ENCODE data around the gene HACD2.

HACD2 gene

DNA sequence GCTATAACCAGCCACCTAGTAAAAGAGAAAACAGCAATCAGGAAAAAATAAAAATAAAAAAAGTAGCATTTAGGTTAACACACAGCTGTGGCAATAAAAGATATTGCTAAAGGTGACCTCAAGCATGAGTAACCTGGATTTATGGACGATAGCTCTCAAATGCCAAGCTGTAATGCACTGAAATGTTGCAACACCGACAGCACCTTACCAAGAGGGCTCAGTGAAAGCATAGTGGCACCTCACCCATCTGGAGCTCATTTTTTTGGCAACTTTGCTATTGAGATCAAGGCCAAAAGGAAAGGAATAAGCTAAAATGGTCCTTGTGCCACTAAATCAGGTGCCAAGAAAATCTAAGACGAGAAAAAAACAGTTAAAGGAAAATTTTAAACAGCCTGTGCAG lies 2.5 kb downstream of the HACD2 start:
- Histone ChIP-seq H2AFZ (ENCODE audit: low read depth, low read length, severe bottlenecking) (no peak overlapping the region), H3K9me2 (replicated peaks; ENCODE audit: insufficient read depth, low read length) (no peaks in the 10 kb centered on the region), H4K20me1 (ENCODE audit: low read depth, low read length) (no peaks in the 10 kb centered on the region), H3F3A (ENCODE audit: insufficient read depth) (peaks cover 7% of the 10 kb centered on the region), H3K4me3 (ENCODE audit: insufficient read depth, low read length, poor library complexity, severe bottlenecking) (no peak overlapping the region), H3K9me3 (ENCODE audit: insufficient read depth, low read length) (no peaks in the 10 kb centered on the region), H3K36me3 (ENCODE audit: low read length) (no peaks in the 10 kb centered on the region), H3K27ac (ENCODE audit: low read depth, low read length) (no peak overlapping the region), H3K9ac (ENCODE audit: low read length) (no peak overlapping the region), H3K27me3 (ENCODE audit: low read length) (no peaks in the 10 kb centered on the region), H3K79me2 (ENCODE audit: insufficient read depth, low read length) (no peaks in the 10 kb centered on the region), H3K4me2 (ENCODE audit: low read depth, low read length, poor library complexity, severe bottlenecking) (no peak overlapping the region)
- TF ChIP-seq EZH2phosphoT487 (conservative IDR thresholded peaks at IDR 0.05; ENCODE audit: low read length), result no peak
- TF ChIP-seq, protein P1, sequence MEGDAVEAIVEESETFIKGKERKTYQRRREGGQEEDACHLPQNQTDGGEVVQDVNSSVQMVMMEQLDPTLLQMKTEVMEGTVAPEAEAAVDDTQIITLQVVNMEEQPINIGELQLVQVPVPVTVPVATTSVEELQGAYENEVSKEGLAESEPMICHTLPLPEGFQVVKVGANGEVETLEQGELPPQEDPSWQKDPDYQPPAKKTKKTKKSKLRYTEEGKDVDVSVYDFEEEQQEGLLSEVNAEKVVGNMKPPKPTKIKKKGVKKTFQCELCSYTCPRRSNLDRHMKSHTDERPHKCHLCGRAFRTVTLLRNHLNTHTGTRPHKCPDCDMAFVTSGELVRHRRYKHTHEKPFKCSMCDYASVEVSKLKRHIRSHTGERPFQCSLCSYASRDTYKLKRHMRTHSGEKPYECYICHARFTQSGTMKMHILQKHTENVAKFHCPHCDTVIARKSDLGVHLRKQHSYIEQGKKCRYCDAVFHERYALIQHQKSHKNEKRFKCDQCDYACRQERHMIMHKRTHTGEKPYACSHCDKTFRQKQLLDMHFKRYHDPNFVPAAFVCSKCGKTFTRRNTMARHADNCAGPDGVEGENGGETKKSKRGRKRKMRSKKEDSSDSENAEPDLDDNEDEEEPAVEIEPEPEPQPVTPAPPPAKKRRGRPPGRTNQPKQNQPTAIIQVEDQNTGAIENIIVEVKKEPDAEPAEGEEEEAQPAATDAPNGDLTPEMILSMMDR (IDR thresholded peaks at IDR 0.05; ENCODE audit: insufficient read depth, low read length, poor library complexity, severe bottlenecking), result no peak

DNA sequence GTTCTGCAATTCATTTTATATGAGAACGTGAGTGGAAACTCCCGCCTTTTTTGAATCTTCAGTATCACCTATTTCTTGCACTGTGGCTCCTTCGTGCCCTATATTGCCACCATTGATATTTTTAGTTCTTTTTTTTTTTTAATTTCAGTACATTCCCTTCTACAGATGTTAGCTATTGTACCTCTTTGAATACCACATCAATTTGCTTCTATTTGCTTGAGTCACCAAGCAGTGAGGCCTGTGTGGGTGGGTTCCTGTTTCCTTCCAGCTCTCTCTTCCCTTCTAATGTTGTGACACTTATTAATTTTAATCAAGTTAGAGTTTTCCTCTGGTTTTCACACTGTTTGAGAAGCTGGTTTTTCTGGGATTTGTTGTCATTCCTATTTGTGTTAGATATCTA lies 8.7 kb downstream of the HACD2 start:
- Histone ChIP-seq H3K9ac (ENCODE audit: low read length) (no peak overlapping the region), H3K79me2 (ENCODE audit: insufficient read depth, low read length) (no peaks in the 10 kb centered on the region), H3K36me3 (ENCODE audit: low read length) (no peaks in the 10 kb centered on the region)

DNA sequence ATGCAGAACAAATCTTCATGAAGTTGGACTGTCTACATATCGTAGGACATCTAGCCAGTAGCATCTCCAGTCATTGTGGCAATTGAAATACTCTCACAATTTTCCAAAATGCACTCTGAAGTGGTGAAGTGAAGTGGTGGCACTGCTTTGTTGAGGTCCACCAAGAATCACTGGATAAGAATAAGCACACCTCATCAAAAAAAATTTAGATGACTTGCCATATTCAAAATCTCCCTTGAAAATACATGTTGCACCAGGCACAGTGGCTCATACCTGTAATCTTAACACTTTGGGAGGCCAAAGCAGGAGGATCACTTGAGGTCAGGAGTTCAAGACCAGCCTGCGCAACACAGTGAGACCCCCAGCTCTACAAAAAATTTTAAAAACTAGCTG lies 12.9 kb downstream of the HACD2 start:
- H3F3A ChIP-seq (ENCODE audit: insufficient read depth), result no peaks in the 10 kb centered on the region
- H3K27ac ChIP-seq (ENCODE audit: low read depth, low read length), result no peak overlapping the region
- H3K9me2 ChIP-seq (replicated peaks; ENCODE audit: insufficient read depth, low read length), result no peaks in the 10 kb centered on the region
- no peaks in the 10 kb centered on the region; the same call in 1 of the 2 replicates for H3K36me3 ChIP-seq (ENCODE audit: low read length)
- TF ChIP-seq, protein P1 (IDR thresholded peaks at IDR 0.05; ENCODE audit: insufficient read depth, low read length, poor library complexity, severe bottlenecking), result no peak
- no peak for TF ChIP-seq EZH2phosphoT487 (conservative IDR thresholded peaks at IDR 0.05; ENCODE audit: low read length)
- H3K79me2 ChIP-seq (ENCODE audit: insufficient read depth, low read length), result no peaks in the 10 kb centered on the region
- no peaks in the 10 kb centered on the region for H3K27me3 ChIP-seq (ENCODE audit: low read length)
- no peak overlapping the region for H3K9ac ChIP-seq (ENCODE audit: low read length)
- no peak overlapping the region for H3K4me2 ChIP-seq (ENCODE audit: low read depth, low read length, poor library complexity, severe bottlenecking)
- H4K20me1 ChIP-seq (ENCODE audit: low read depth, low read length), result no peaks in the 10 kb centered on the region
- H3K9me3 ChIP-seq (ENCODE audit: insufficient read depth, low read length), result no peaks in the 10 kb centered on the region
- H3K4me3 ChIP-seq (ENCODE audit: insufficient read depth, low read length, poor library complexity, severe bottlenecking), result no peak overlapping the region
- no peak overlapping the region for H2AFZ ChIP-seq (ENCODE audit: low read depth, low read length, severe bottlenecking)

More for the DNA sequence above, 8.7 kb downstream of the HACD2 start:
- H3K9me3 ChIP-seq (ENCODE audit: insufficient read depth, low read length), result no peaks in the 10 kb centered on the region
- no peak for TF ChIP-seq EZH2phosphoT487 (conservative IDR thresholded peaks at IDR 0.05; ENCODE audit: low read length)
- TF ChIP-seq, protein P1 (IDR thresholded peaks at IDR 0.05; ENCODE audit: insufficient read depth, low read length, poor library complexity, severe bottlenecking), result no peak
- no peaks in the 10 kb centered on the region for H3K27me3 ChIP-seq (ENCODE audit: low read length)
- H3K27ac ChIP-seq (ENCODE audit: low read depth, low read length), result no peak overlapping the region
- no peak overlapping the region for H3K4me3 ChIP-seq (ENCODE audit: insufficient read depth, low read length, poor library complexity, severe bottlenecking)
- no peaks in the 10 kb centered on the region for H3K9me2 ChIP-seq (replicated peaks; ENCODE audit: insufficient read depth, low read length)
- no peaks in the 10 kb centered on the region for H4K20me1 ChIP-seq (ENCODE audit: low read depth, low read length)
- no peak overlapping the region for H3K4me2 ChIP-seq (ENCODE audit: low read depth, low read length, poor library complexity, severe bottlenecking)
- no peak overlapping the region for H2AFZ ChIP-seq (ENCODE audit: low read depth, low read length, severe bottlenecking)
- H3F3A ChIP-seq (ENCODE audit: insufficient read depth), result no peaks in the 10 kb centered on the region

Data from SU-DHL-6 (cell line).